Neutrophil (primary cell): ENCODE measurements around the gene SERPINA4.

Experiments
- H3K27ac ChIP-seq: fragments of 200-600 bp; sonication (generic); 2 replicates; pipeline ENCODE4 v1.5.1; 2016; ENCODE audit warnings: mild to moderate bottlenecking, moderate library complexity
- H3K27me3 ChIP-seq: fragments of 200-600 bp; sonication (generic); 2 replicates; pipeline ENCODE4 v1.6.0; 2016; ENCODE audit warnings: mild to moderate bottlenecking
- H3K36me3 ChIP-seq: fragments of 200-600 bp; sonication (generic); 2 replicates; pipeline ENCODE4 v1.5.1; 2017
- H3K4me1 ChIP-seq, 2 experiments: fragments of 200-600 bp in 1 of 2; sonication (generic) in 1 of 2; 1 replicate in 1 of 2; 2 replicates in 1 of 2; pipeline versions ENCODE4 v1.5.1 to v1.6.1; 2013 to 2016; ENCODE audit warnings: low read depth in 1 of 2, low read length in 1 of 2, mild to moderate bottlenecking in 1 of 2, moderate library complexity in 1 of 2; ENCODE audit not compliant: control insufficient read depth in 1 of 2, insufficient read depth in 1 of 2
- H3K4me3 ChIP-seq, 2 experiments: fragments of 200-600 bp in 1 of 2; sonication (generic) in 1 of 2; 1 replicate in 1 of 2; 2 replicates in 1 of 2; pipeline ENCODE4 v1.5.1; 2013 to 2016; ENCODE audit warnings: low read depth in 1 of 2, low read length in 1 of 2, mild to moderate bottlenecking in 1 of 2, moderate library complexity in 1 of 2
- H3K9me3 ChIP-seq: fragments of 200-600 bp; sonication (generic); 2 replicates; pipeline ENCODE4 v1.5.1; 2016
- TF ChIP-seq, protein P1 (sequence below): fragments of 200-600 bp; sonication (generic); IDR thresholded peaks from 2 replicates; pipeline ENCODE4 v1.5.1; 2016; ENCODE audit warnings: antibody characterized with exemption

The SERPINA4 gene

DNA sequence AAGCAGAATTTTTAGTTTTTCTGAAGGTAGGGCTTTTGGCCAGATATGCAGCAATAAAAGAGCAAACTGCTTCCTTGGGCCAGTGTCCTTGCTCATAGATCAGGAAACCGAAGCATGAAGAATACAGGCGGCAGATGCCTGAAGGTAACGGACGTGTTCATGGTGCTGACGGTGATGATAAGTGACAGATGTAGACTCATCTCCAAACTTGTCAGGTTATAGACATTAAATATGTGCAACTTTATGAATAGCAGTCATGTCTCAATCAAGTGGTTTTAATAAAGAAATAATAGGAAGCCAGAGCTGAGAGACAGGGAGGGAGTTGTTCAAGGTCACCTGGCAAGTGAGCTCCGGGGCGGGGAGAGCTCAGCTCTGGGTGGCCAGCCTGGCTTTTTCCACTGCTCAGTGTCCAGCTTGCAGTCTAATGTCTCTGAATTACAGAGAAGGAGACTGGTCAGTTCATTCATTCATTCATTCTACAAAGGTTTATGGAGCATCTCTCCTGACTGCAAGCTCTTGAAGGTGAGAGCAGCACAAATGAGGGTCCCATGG is 21.0 kb downstream of the SERPINA4 start:
- no peaks in the 10 kb centered on the region for H3K9me3 ChIP-seq
- peaks cover 12% of the 10 kb centered on the region for H3K27me3 ChIP-seq
- no peak overlapping the region for H3K4me3 ChIP-seq
- H3K36me3 ChIP-seq, result no peaks in the 10 kb centered on the region
- TF ChIP-seq, protein P1, sequence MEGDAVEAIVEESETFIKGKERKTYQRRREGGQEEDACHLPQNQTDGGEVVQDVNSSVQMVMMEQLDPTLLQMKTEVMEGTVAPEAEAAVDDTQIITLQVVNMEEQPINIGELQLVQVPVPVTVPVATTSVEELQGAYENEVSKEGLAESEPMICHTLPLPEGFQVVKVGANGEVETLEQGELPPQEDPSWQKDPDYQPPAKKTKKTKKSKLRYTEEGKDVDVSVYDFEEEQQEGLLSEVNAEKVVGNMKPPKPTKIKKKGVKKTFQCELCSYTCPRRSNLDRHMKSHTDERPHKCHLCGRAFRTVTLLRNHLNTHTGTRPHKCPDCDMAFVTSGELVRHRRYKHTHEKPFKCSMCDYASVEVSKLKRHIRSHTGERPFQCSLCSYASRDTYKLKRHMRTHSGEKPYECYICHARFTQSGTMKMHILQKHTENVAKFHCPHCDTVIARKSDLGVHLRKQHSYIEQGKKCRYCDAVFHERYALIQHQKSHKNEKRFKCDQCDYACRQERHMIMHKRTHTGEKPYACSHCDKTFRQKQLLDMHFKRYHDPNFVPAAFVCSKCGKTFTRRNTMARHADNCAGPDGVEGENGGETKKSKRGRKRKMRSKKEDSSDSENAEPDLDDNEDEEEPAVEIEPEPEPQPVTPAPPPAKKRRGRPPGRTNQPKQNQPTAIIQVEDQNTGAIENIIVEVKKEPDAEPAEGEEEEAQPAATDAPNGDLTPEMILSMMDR, result no peak
- H3K27ac ChIP-seq, result no peak overlapping the region
- no peaks in the 10 kb centered on the region for H3K4me1 ChIP-seq

DNA sequence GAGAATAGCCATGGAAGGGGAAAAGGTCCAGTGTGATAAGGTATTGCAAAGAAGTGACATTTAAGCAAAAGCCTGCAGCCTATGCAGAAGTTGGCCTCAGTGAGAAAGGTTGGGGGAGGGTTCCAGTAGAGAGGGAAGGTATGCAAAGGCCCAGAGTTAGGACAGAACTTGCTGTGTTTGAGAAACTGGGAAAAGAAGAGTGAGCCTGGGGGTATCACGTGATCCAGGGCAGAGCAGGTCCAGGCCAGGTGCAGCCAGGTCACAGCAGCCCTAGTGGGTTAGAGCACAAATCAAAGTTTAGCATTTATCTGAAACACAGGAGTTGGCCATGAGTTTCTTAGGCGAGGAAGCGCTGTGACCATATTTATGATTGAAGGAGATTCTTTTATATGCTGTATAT is 21.6 kb downstream of the SERPINA4 start:
- Histone ChIP-seq H3K36me3 (no peaks in the 10 kb centered on the region), H3K27me3 (peaks cover 12% of the 10 kb centered on the region), H3K9me3 (no peaks in the 10 kb centered on the region), H3K27ac (no peak overlapping the region), H3K4me3 (no peak overlapping the region), H3K4me1 (no peaks in the 10 kb centered on the region)
- TF ChIP-seq, protein P1, result no peak

DNA sequence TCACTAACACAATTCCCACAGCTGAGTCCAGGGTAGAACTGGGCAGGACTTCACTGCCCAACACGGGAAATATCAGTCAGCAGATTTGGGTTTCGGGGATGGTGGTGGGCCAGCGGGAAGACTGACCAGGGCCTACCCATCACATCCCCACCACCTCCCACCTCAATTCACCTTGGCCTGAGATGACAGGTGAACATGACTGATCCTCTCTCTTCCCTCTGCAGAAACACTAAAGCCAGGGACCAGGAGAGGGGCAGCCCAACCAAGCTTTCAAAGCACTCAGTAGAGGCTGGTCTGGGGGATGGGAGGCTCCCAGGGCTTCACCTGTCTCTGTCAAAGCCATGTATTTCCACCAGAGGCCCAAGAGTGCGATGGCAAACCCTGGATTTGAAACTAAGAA is 22.3 kb downstream of the SERPINA4 start:
- Histone ChIP-seq H3K27ac (no peak overlapping the region), H3K36me3 (no peaks in the 10 kb centered on the region), H3K9me3 (no peaks in the 10 kb centered on the region), H3K4me1 (no peaks in the 10 kb centered on the region), H3K27me3 (peaks cover 12% of the 10 kb centered on the region), H3K4me3 (no peak overlapping the region)
- TF ChIP-seq, protein P1, result no peak

DNA sequence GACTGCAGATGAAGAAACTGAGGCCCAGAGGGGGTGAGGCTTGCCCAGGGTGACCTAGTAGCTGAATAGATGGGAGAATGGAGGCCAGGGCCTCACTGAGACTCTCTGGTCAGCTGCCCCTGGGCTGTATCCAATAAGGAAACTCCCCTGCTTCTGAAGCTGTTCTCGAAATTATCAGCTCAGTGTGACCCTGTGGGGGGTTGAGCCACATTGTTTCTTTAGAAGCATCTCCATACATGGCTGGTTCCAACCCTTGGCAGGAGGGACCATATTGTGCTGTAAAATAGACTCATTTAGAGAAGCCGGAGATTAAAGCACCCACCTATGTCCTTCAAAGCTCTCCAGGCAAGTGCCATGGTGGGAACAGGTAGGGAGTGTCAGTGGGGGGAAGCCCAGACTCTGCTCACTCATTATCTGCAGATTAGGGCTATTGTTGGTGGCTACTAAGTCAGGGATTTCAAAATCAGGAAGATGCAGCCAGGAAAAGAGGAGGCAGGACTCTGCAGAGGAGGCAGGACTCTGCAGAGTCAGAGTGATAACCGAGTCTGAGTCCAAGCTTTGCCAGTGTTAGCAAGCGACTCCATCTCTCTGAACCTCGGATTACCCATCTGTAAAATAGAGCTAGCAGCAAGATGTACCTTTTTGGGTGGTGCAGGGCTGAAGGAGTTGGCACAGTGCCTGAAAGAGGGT is 23.5 kb downstream of the SERPINA4 start:
- H3K36me3 ChIP-seq, result no peaks in the 10 kb centered on the region
- TF ChIP-seq, protein P1, result no peak

DNA sequence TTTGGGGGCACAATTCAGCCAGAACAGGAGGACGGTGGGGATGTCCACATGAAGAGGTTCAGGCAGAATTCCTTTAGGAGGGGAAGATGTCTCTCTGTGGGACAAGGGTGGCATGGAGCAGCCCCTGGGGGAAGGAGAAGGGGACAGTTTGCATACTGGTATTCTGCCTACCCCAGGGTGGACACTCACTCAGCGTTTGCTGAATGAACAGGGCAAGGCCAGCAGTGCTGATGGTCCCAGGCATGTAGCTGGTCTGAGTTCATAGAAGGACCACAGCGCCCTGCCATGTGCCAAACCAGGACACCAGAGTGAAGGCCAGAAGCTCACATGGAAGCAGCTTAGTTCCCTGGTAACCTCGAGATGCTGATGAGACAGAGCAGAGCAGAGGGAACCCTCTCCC is 25.4 kb downstream of the SERPINA4 start:
- Histone ChIP-seq H3K27ac (no peak overlapping the region), H3K9me3 (no peaks in the 10 kb centered on the region), H3K27me3 (peaks cover under 1% of the 10 kb centered on the region), H3K4me3 (no peak overlapping the region), H3K36me3 (no peaks in the 10 kb centered on the region), H3K4me1 (no peaks in the 10 kb centered on the region)
- TF ChIP-seq, protein P1, result no peak

More for the DNA sequence above, 23.5 kb downstream of the SERPINA4 start:
- no peaks in the 10 kb centered on the region for H3K9me3 ChIP-seq
- H3K4me3 ChIP-seq, result no peak overlapping the region
- H3K27ac ChIP-seq, result no peak overlapping the region
- H3K4me1 ChIP-seq, result no peaks in the 10 kb centered on the region
- H3K27me3 ChIP-seq, result peaks cover 12% of the 10 kb centered on the region
